Kidney glomerular epithelial cell (primary cell): ENCODE measurements around the gene GABBR2.
"Not testable (repeated sequence)": the region's sequence is repeated elsewhere in the genome, so short reads cannot be mapped to it uniquely, and the experiment has no call there.

Experiments used
- DNase-seq: peaks from one replicate; lab custom pipeline; 2025; lab: John Stamatoyannopoulos, UW

GABBR2 gene

GRCh38 chr9:98479967-98480847, 228.5 kb downstream of the GABBR2 start:
- DNase-seq = peak; percentile 26

GRCh38 chr9:98479449-98479848, 229.3 kb downstream of the GABBR2 start:
- no peak for DNase-seq

GRCh38 chr9:98477884-98478283, 230.9 kb downstream of the GABBR2 start:
- no peak for DNase-seq

- DNase-seq = no peak
These were observed 236.5 kb downstream of the GABBR2 start for GRCh38 chr9:98472216-98472615.

GRCh38 chr9:98471185-98471584, 237.6 kb downstream of the GABBR2 start:
- no peak for DNase-seq

- DNase-seq = no peak
These were observed 240.0 kb downstream of the GABBR2 start for GRCh38 chr9:98468567-98469239.

GRCh38 chr9:98465799-98466198, 242.9 kb downstream of the GABBR2 start:
- no peak for DNase-seq

- not testable (repeated sequence) for DNase-seq
These were observed 244.5 kb downstream of the GABBR2 start for GRCh38 chr9:98464156-98464690.

GRCh38 chr9:98462310-98462709, 246.4 kb downstream of the GABBR2 start:
- no peak for DNase-seq

GRCh38 chr9:98460704-98461103, 248.0 kb downstream of the GABBR2 start:
- no peak for DNase-seq

- DNase-seq = no peak
These were observed 250.9 kb downstream of the GABBR2 start for GRCh38 chr9:98457726-98458370.

- DNase-seq = no peak
These were observed 252.6 kb downstream of the GABBR2 start for GRCh38 chr9:98456156-98456613.

- DNase-seq = peak; percentile 17
These were observed 253.2 kb downstream of the GABBR2 start for GRCh38 chr9:98455256-98456155.

GRCh38 chr9:98453589-98454311, 255.0 kb downstream of the GABBR2 start:
- peak; percentile 11 for DNase-seq

- DNase-seq = no peak
These were observed 257.2 kb downstream of the GABBR2 start for GRCh38 chr9:98451576-98451975.

GRCh38 chr9:98450496-98450895, 258.2 kb downstream of the GABBR2 start:
- no peak for DNase-seq

GRCh38 chr9:98449871-98450270, 258.9 kb downstream of the GABBR2 start:
- no peak for DNase-seq

GRCh38 chr9:98445576-98445975, 263.2 kb downstream of the GABBR2 start:
- no peak for DNase-seq

GRCh38 chr9:98444601-98445000, 264.1 kb downstream of the GABBR2 start:
- no peak for DNase-seq

GRCh38 chr9:98442541-98442940, 266.2 kb downstream of the GABBR2 start:
- DNase-seq = no peak

- no peak for DNase-seq
These were observed 266.6 kb downstream of the GABBR2 start for GRCh38 chr9:98442114-98442513.
